HG02610 (cell line): Measurements from ENCODE around the gene FAM234A.

ENCODE experiments used
- ATAC-seq: cut with Tn5 transposase; IDR thresholded peaks from one replicate; pipeline ENCODE4 v1.9.1; 2021; ENCODE audit warnings: mild to moderate bottlenecking, moderate library complexity; ENCODE audit not compliant: unreplicated experiment

FAM234A gene

GRCh38 chr16:296276-296675 lies 61.7 kb downstream of the FAM234A start:
- ATAC-seq, result no peak

GRCh38 chr16:296806-297510 lies 62.3 kb downstream of the FAM234A start:
- no peak for ATAC-seq

- no peak for ATAC-seq
These were observed 63.2 kb downstream of the FAM234A start for GRCh38 chr16:297832-298231.

DNA sequence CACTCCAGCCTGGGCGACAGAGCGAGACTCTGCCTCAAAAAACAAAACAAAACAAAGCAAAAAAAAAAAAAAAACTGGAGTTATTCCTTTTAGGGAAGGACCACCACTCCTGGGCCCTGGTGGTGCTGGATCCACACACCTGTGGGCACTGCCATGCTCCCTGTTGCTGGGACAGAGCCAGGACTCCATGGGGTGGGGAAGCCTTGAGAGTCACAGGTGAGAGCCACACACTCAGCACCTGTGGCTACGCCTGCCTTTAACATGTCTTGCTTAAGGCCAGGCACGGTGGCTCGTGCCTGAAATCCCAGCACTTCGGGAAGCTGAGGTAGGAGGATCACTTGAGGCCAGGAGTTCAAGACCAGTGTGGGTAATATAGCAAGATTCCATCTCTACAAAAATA lies 66.6 kb downstream of the FAM234A start:
- ATAC-seq, result no peak

DNA sequence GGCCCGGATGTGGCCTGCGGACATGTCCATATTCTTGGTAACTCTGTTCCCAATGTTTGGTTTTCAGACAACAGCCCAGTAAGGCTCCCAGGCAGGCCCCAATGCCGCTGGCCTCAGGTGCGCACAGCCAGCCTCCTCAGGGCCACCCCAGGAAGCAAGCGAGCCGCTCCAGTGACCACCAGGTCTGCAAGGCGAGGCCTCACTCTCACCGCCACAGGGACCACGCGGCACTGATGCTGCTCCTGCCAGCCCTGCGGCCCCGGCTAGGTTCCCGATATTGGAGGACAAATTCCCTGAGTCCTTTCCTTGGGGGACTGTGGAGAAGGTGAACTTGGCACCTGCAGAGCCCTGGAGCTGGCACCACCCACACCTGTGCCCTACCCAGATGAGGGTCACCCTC lies 67.3 kb downstream of the FAM234A start:
- no peak for ATAC-seq

DNA sequence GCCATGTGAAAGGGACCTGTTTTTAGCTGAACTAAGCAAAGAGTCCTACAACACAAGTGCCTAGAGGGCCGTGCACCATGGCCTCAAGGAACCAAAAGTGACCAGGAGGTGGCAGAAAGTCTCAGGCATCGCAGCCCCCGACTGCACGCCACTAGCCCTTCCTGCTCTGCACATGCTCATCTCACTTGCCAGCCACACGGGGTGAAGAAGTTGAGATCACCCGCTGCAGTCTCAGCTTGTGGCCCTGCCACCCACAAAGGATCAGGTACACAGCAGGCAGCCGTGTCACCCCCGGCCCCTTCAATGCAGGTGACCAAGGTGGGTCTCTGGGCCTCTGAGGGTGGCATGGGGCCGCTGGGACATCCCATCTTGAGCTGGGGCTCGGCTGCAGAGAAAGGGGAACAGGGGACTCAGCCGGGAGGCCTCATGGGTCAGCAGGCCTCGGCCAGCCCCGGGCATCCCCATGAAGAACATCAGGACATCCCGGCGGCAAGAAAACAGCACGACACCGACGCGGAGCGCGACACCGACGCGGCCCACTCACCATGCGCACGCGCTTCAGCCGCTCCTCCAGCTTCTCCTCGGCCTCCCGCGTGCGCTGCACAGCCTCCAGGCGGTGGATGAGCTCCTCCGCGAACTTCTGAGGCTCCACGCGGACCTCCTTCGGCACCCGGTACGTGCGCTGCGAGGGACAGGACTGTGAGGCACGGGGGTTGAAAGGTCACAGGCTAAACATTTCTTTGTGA lies 69.3 kb downstream of the FAM234A start:
- ATAC-seq, result no peak

DNA sequence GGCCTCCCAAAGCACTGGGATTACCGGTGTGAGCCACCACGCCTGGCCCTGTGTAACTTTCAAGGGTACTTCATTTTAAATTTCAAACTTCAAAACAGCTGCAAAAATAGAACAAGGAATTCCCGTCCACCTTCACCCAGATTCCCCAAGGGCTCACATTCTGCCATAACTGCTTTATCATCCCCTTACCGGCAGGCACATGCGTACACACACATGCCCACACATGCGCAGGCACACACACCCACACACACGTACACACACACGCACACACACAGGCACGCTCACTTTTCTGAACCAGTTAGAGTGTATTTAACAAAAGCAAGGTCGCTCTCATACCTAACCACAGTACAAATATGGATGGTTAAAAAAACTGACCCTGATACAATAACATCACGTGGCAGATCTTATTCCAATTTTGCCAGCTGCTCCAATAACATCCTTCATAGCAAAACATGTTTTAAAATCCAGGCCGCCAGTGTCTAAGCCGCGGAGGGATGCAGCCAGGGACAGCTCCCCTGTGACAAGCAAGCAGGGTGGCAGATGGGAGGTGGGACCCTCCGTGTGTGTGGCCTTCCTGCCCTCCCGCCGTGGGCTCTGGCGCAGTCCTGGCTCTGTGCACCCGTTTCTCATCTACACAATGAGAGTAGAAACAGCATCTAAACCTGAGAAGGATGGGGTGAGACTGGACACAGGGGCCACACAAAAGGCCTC lies 71.5 kb downstream of the FAM234A start:
- no peak for ATAC-seq

DNA sequence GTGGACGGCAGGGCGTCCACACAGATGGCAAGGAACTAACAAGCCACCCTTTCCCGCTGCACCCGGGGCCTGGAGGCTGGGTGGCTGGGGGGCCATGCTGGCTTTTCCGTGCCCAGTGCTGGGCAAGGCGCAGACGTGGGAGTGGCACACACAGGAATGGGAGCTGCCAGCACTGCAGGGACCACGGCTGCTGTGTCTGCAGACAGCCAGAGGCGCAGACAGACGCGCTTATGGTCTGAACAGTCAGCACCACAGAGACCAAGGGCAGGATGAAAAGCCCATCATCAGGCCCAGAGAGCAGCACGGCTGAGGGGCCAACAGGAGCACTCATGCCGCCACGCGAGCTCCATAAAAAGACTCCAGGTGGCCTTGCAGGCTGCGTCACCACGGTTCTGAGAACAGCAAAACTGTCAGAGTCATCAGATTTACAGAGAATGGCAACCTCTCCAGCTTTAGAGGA lies 72.3 kb downstream of the FAM234A start:
- ATAC-seq, result no peak

DNA sequence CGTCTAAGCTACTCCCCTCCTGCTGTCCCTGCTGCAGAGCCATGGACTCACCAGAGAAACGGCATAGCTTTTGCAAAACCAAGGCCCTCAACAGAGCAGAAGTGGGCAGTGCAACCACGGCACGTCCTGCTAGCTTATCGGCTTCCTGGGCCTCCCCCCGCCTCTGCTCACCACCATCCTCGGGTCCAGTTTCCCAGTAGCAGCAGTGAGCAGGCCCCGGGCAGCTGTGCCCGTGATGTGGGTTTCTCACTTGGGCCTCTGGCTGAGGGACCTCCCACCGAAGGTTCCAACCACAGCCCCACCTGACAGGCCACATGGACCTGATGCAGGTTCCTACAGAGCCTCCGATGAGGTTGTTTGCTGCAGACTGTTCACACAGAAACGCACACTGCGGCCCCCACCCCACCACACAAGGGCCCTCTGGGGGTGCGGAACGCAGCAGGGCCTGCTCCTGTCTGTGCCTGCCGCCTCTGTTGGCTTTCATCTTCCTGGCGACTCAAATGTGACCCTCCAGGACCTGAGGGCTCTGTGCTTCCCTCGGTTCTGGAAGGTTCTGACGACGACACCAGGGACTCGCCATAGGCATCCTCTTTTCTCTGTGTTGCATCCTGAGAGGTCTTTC lies 73.2 kb downstream of the FAM234A start:
- ATAC-seq, result no peak

GRCh38 chr16:309476-309875 lies 74.9 kb downstream of the FAM234A start:
- no peak for ATAC-seq

DNA sequence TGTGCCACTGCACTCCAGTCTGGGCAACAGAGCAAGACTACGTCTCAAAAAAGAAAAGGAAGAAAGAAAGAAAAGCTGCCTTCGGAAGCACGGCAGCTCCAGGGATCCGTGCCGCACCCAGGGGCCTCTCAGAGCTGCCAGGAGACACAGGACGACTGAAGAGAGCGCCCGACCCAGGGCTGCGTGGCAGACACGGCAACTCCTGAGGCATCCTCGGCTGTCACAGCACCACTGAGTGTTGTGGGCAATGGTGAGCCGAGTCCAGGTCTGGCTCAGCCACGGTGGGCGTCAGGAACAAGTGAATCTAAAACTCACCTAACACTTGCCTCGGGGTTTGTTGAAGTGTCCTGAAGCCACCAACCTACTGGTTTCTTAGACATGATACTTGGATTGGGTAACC lies 77.1 kb downstream of the FAM234A start:
- ATAC-seq, result no peak

- no peak for ATAC-seq
These were observed 79.7 kb downstream of the FAM234A start for GRCh38 chr16:314351-314750.

DNA sequence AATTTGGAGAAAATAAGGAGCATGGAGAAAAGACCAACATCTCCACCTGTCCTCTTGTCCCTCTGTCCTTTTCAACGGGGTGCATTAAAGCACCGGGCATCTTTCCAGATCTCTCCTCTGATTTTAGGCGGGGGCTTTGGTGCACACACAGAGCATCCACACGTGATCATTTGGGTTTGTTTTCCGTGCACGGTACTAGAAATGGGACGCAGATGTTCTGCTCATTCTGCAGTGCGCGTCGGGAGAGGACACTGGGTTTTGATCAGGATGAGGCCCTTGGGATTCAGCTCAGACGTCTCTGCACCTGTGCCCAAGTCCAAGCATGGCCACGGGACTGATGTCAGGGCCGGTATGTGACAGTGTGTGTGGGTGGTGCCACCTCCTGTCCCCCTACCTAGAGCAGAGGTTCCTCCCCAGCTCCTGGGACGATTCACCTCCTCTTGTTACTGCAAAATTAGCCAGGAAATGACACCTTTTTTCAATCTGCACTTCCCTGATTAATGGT lies 80.2 kb downstream of the FAM234A start:
- ATAC-seq, result no peak
